Parathyroid adenoma (tissue), 2 donors: ENCODE results near the gene MAMDC2.

Experiments used
- H2AFZ ChIP-seq: fragments of 300-600 bp; sonication (generic); one replicate; pipeline ENCODE4 v1.7.0; 2017; ENCODE audit warnings: antibody characterized with exemption, mild to moderate bottlenecking
- H3K27ac ChIP-seq: fragments of 300-600 bp; sonication (generic); one replicate; pipeline ENCODE4 v1.7.0; 2017
- H3K27me3 ChIP-seq: fragments of 300-600 bp; sonication (generic); one replicate; pipeline ENCODE4 v1.7.0; 2017; ENCODE audit warnings: low read length; ENCODE audit not compliant: control insufficient read depth, insufficient read depth
- H3K36me3 ChIP-seq: fragments of 300-600 bp; sonication (generic); one replicate; pipeline ENCODE4 v1.7.0; 2017; ENCODE audit warnings: low read length; ENCODE audit not compliant: control insufficient read depth, insufficient read depth
- H3K4me1 ChIP-seq: fragments of 300-600 bp; sonication (generic); one replicate; pipeline ENCODE4 v1.7.0; 2017; ENCODE audit warnings: control low read depth
- H3K4me2 ChIP-seq: fragments of 300-600 bp; sonication (generic); one replicate; pipeline ENCODE4 v1.7.0; 2017; ENCODE audit warnings: low read length
- H3K4me3 ChIP-seq: fragments of 300-600 bp; sonication (generic); one replicate; pipeline ENCODE4 v1.7.0; 2017; ENCODE audit warnings: low read depth, low read length
- H3K79me2 ChIP-seq: fragments of 300-600 bp; sonication (generic); one replicate; pipeline ENCODE4 v1.7.0; 2017; ENCODE audit warnings: control low read depth
- H3K9ac ChIP-seq: fragments of 300-600 bp; sonication (generic); one replicate; pipeline ENCODE4 v1.7.0; 2017; ENCODE audit warnings: mild to moderate bottlenecking
- H3K9me3 ChIP-seq: fragments of 300-600 bp; sonication (generic); one replicate; pipeline ENCODE4 v1.7.0; 2017; ENCODE audit warnings: low read length; ENCODE audit not compliant: control insufficient read depth
- CTCF ChIP-seq: fragments of 300-600 bp; sonication (generic); IDR thresholded peaks from one replicate; pipeline ENCODE4 v1.7.0; 2017; ENCODE audit warnings: antibody characterized with exemption, mild to moderate bottlenecking
- donor health status: primary hyperparathyroidism.

The MAMDC2 gene

DNA sequence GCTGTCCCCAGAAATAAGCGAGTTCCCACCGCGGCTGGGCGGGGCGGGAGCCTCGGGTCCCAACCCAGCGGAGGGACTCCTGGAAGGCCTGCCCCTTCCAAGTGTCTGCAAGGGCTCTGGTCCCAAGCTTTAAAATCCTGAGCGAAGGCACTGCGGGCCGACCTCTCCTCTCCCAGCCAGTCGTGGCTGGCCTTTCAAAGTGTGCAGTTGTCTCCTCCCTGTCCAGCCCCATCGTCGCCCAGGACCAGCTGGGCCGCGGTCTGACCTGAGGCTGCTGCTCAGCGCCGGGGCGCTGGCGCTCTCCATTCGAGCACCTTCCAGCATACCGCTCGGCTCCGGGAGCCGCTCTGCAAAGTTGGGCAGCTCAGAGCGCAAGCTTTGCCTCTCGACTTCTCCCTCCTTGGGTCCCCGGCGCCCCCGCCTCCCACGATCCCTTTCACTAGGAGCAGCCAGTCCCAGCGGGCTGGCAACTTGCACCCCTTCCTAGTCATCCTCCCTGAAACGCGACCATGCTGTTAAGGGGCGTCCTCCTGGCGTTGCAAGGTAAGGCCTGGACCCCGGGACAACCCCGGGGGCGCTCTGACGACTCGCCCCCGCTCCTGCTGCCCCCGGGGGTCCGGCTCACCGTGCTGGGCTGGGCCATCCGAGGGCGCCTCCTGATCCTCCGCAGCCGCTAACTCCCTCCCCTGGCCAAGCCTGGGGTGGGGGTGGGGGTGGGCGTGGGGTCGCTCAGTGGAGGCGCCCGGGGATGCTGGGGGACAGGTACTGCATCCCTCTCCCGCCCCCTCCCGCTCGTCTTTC lies at the start of gene MAMDC2:
Gene MAMDC2, plus strand, starts transcription at position 160 of the 801 bp plus-strand sequence. Its CDS starts 350 bp downstream, at position 510.
- Histone ChIP-seq H3K27ac (no peak within 1 kb of the TSS), H3K4me3 (peak within 1 kb of the TSS; percentile 52), H3K4me1 (no peaks in the 10 kb centered on the region), H3K4me2 (peak within 1 kb of the TSS; percentile 68), H3K9ac (no peak within 1 kb of the TSS), H3K27me3 (no peaks in the 10 kb centered on the region), H3K36me3 (no peaks in the 10 kb centered on the region), H3K9me3 (no peaks in the 10 kb centered on the region), H3K79me2 (no peaks in the 10 kb centered on the region), H2AFZ (peak within 1 kb of the TSS; percentile 62)
- TF ChIP-seq CTCF = no peak

DNA sequence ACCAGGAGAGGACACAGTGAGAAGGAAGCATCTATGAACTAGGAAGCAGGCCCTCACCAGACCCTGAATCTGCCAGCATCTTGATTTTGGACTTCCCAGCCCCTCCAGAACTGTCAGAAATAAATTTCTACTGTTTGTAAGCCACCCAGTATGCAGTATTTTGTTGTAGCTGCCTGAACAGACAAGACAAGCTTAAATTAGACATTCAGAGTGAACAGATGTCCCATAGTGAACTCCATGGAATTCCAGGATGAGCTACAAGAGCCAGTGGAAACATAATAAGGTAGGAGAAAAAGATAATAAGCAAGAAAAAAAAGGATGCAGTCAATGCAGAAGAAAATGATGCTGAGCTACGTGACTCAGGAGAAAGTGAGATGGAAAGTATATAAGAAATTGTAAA lies 47.8 kb upstream of the MAMDC2 start:
- no peak overlapping the region for H3K27ac ChIP-seq
- no peak overlapping the region for H3K9ac ChIP-seq
- H3K9me3 ChIP-seq = no peaks in the 10 kb centered on the region
- no peak overlapping the region for H3K4me2 ChIP-seq
- H3K36me3 ChIP-seq = no peaks in the 10 kb centered on the region
- H3K27me3 ChIP-seq = no peaks in the 10 kb centered on the region
- H3K79me2 ChIP-seq = no peaks in the 10 kb centered on the region
- H3K4me3 ChIP-seq = no peak overlapping the region
- H2AFZ ChIP-seq = no peak overlapping the region
- no peak for TF ChIP-seq CTCF
- no peaks in the 10 kb centered on the region for H3K4me1 ChIP-seq

DNA sequence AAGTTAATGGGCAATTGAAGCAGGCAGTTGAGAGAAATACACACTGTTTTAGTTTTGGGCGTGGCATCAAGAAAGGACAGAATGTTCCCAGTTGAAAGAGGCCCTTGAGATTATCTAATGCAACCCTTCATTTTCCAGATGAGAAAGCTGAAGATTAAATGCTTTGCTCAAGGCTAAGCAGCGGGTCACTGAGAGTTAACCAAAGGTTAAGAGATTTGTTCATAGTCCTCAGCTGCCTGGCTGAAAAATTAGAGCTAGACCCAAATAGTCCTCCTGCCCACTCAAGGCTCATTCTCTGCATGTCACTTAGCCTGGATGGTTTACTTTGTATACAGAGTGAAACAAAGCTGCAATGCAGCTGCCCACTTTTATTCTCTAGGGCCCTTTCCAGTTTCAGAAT lies 46.7 kb upstream of the MAMDC2 start:
- H3K27me3 ChIP-seq = no peaks in the 10 kb centered on the region
- H2AFZ ChIP-seq = no peak overlapping the region
- H3K79me2 ChIP-seq = no peaks in the 10 kb centered on the region
- no peak overlapping the region for H3K9ac ChIP-seq
- no peaks in the 10 kb centered on the region for H3K4me1 ChIP-seq
- no peak for TF ChIP-seq CTCF
- H3K9me3 ChIP-seq = no peaks in the 10 kb centered on the region
- no peaks in the 10 kb centered on the region for H3K36me3 ChIP-seq
- H3K4me2 ChIP-seq = no peak overlapping the region
- no peak overlapping the region for H3K27ac ChIP-seq
- no peak overlapping the region for H3K4me3 ChIP-seq

DNA sequence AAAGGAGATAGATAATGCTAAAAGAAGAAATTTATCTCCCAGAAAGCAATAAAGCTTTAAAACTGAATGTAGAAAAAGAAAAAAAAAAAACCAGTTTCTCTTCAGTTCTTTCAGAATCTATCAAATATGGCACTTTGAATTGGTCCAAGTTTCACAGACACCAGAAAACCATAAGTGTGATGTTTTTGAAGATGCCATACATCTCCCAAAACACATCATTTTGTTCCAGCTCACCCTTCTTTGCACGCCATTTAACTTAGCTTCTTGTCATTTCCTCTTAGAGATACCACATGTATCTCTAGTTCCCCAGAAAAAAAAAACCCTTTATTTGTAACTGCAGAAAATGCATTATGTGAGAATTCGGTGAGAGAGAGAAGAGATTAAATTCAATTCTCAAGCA lies 46.1 kb upstream of the MAMDC2 start:
- H3K4me3 ChIP-seq = no peak overlapping the region
- H3K27ac ChIP-seq = no peak overlapping the region
- no peak overlapping the region for H3K4me2 ChIP-seq
- no peak overlapping the region for H3K9ac ChIP-seq
- H3K27me3 ChIP-seq = no peaks in the 10 kb centered on the region
- H3K79me2 ChIP-seq = no peaks in the 10 kb centered on the region
- H3K9me3 ChIP-seq = no peaks in the 10 kb centered on the region
- H3K4me1 ChIP-seq = no peaks in the 10 kb centered on the region
- TF ChIP-seq CTCF = no peak
- H3K36me3 ChIP-seq = no peaks in the 10 kb centered on the region
- H2AFZ ChIP-seq = no peak overlapping the region

DNA sequence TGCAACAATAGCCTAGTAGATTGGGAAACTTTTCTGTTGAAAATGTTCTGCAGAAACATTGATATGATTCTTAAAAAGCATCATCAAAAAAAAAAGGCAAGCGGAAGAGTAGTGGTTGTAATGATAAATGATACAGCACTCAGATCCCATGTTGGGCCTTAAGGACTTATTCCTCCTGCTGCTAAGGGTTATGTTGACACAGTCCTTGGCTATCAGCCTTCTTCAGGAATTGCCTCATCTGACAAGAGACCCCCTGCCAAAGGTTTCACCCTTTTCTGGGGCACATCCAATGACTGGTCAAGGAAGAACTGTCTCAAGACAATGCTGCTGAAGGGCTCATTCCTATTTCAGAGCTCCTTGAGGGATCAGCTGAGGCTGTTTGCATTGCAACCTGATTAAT lies 44.3 kb upstream of the MAMDC2 start:
- no peaks in the 10 kb centered on the region for H3K79me2 ChIP-seq
- H3K4me3 ChIP-seq = no peak overlapping the region
- no peak for TF ChIP-seq CTCF
- H3K36me3 ChIP-seq = no peaks in the 10 kb centered on the region
- H3K27me3 ChIP-seq = no peaks in the 10 kb centered on the region
- H3K9me3 ChIP-seq = no peaks in the 10 kb centered on the region
- no peak overlapping the region for H3K27ac ChIP-seq
- H3K4me2 ChIP-seq = no peak overlapping the region
- H2AFZ ChIP-seq = no peak overlapping the region
- H3K9ac ChIP-seq = no peak overlapping the region
- no peaks in the 10 kb centered on the region for H3K4me1 ChIP-seq
